ENCODE data around the gene TGFB1. TPM values are rescaled to one million over a fixed set of nuclear protein-coding genes. Genes with fewer than 3 reads are reported as not detected.

The TGFB1 gene
- polyA plus RNA-seq, 1 of the 3 experiments (the other 2 are of a cell fraction), result 25.5 TPM

GRCh38 chr19:41376998-41377365 is 23.3 kb upstream of the TGFB1 start:
- Histone ChIP-seq H3K4me3 (ENCODE audit: low read depth in 2 of 2, low read length in 1 of 2) (no peak overlapping the region), H4K20me1 (ENCODE audit: insufficient read depth) (peaks cover 15% of the 10 kb centered on the region; the same call in 1 of the 2 replicates), H2AFZ (ENCODE audit: low read depth) (no peak overlapping the region), H3K4me1 (ENCODE audit: control insufficient read depth in 1 of 2, insufficient read depth in 2 of 2, low read depth in 1 of 2, low read length in 1 of 2) (peaks cover 6 to 11% of the 10 kb centered on the region in 2 experiments; a peak in 3 of 4 replicates), H3K9me2 (no peaks in the 10 kb centered on the region), H3K4me2 (no peak overlapping the region), H3F3A (replicated peaks; ENCODE audit: insufficient read depth) (peaks cover 32% of the 10 kb centered on the region), H3K27me3 (ENCODE audit: insufficient read depth) (no peaks in the 10 kb centered on the region), H3K79me2 (ENCODE audit: insufficient read depth) (peaks cover 10% of the 10 kb centered on the region; the same call in 1 of the 2 replicates), H3K27ac (ENCODE audit: low read depth in 2 of 2, low read length in 1 of 2) (no peak overlapping the region), H3K36me3 (replicated peaks in 1 of 2; ENCODE audit: control insufficient read depth in 1 of 2, insufficient read depth in 2 of 2, low read length in 1 of 2) (no peaks in the 10 kb centered on the region), H3K9me3 (no peaks in the 10 kb centered on the region), H3K9ac (no peak overlapping the region)
- no peak for DNase-seq
- 94% methylated on average over 8 of the region's 8 CpGs for WGBS (ENCODE audit: low lambda C conversion rate)
- TF ChIP-seq, protein P1, sequence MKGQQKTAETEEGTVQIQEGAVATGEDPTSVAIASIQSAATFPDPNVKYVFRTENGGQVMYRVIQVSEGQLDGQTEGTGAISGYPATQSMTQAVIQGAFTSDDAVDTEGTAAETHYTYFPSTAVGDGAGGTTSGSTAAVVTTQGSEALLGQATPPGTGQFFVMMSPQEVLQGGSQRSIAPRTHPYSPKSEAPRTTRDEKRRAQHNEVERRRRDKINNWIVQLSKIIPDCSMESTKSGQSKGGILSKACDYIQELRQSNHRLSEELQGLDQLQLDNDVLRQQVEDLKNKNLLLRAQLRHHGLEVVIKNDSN (IDR thresholded peaks at IDR 0.05; ENCODE audit: borderline replicate concordance, low read depth), result no peak
- TF ChIP-seq GABPA (IDR thresholded peaks at IDR 0.05; ENCODE audit: low read depth) (no peak), TAF1 (IDR thresholded peaks at IDR 0.05; ENCODE audit: borderline replicate concordance, low read depth, low read length) (no peak), FOXM1 (IDR thresholded peaks at IDR 0.05; ENCODE audit: low read depth) (no peak), TCF12 (IDR thresholded peaks at IDR 0.05) (no peak), RXRA (IDR thresholded peaks at IDR 0.05; ENCODE audit: borderline replicate concordance, low read depth) (no peak), SMC3 (IDR thresholded peaks at IDR 0.05; ENCODE audit: low read depth, low read length) (no peak), JUND (IDR thresholded peaks at IDR 0.05) (no peak), NFIC (IDR thresholded peaks at IDR 0.05; ENCODE audit: borderline replicate concordance) (no peak), GATA2 (CRISPR knock-in tag; IDR thresholded peaks at IDR 0.05) (no peak), FOXJ3 (CRISPR knock-in tag; IDR thresholded peaks at IDR 0.05) (no peak), CHD2 (IDR thresholded peaks at IDR 0.05; ENCODE audit: low read length, partially characterized antibody) (no peak)
- TF ChIP-seq, protein P2, sequence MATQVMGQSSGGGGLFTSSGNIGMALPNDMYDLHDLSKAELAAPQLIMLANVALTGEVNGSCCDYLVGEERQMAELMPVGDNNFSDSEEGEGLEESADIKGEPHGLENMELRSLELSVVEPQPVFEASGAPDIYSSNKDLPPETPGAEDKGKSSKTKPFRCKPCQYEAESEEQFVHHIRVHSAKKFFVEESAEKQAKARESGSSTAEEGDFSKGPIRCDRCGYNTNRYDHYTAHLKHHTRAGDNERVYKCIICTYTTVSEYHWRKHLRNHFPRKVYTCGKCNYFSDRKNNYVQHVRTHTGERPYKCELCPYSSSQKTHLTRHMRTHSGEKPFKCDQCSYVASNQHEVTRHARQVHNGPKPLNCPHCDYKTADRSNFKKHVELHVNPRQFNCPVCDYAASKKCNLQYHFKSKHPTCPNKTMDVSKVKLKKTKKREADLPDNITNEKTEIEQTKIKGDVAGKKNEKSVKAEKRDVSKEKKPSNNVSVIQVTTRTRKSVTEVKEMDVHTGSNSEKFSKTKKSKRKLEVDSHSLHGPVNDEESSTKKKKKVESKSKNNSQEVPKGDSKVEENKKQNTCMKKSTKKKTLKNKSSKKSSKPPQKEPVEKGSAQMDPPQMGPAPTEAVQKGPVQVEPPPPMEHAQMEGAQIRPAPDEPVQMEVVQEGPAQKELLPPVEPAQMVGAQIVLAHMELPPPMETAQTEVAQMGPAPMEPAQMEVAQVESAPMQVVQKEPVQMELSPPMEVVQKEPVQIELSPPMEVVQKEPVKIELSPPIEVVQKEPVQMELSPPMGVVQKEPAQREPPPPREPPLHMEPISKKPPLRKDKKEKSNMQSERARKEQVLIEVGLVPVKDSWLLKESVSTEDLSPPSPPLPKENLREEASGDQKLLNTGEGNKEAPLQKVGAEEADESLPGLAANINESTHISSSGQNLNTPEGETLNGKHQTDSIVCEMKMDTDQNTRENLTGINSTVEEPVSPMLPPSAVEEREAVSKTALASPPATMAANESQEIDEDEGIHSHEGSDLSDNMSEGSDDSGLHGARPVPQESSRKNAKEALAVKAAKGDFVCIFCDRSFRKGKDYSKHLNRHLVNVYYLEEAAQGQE (IDR thresholded peaks at IDR 0.05; ENCODE audit: low read depth, low read length), result no peak
- TF ChIP-seq, protein P3, sequence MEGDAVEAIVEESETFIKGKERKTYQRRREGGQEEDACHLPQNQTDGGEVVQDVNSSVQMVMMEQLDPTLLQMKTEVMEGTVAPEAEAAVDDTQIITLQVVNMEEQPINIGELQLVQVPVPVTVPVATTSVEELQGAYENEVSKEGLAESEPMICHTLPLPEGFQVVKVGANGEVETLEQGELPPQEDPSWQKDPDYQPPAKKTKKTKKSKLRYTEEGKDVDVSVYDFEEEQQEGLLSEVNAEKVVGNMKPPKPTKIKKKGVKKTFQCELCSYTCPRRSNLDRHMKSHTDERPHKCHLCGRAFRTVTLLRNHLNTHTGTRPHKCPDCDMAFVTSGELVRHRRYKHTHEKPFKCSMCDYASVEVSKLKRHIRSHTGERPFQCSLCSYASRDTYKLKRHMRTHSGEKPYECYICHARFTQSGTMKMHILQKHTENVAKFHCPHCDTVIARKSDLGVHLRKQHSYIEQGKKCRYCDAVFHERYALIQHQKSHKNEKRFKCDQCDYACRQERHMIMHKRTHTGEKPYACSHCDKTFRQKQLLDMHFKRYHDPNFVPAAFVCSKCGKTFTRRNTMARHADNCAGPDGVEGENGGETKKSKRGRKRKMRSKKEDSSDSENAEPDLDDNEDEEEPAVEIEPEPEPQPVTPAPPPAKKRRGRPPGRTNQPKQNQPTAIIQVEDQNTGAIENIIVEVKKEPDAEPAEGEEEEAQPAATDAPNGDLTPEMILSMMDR (IDR thresholded peaks at IDR 0.05), result no peak
- TF ChIP-seq, protein P4, sequence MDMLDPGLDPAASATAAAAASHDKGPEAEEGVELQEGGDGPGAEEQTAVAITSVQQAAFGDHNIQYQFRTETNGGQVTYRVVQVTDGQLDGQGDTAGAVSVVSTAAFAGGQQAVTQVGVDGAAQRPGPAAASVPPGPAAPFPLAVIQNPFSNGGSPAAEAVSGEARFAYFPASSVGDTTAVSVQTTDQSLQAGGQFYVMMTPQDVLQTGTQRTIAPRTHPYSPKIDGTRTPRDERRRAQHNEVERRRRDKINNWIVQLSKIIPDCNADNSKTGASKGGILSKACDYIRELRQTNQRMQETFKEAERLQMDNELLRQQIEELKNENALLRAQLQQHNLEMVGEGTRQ (IDR thresholded peaks at IDR 0.05; ENCODE audit: borderline replicate concordance, low read depth, low read length), result no peak
- TF ChIP-seq, protein P5, sequence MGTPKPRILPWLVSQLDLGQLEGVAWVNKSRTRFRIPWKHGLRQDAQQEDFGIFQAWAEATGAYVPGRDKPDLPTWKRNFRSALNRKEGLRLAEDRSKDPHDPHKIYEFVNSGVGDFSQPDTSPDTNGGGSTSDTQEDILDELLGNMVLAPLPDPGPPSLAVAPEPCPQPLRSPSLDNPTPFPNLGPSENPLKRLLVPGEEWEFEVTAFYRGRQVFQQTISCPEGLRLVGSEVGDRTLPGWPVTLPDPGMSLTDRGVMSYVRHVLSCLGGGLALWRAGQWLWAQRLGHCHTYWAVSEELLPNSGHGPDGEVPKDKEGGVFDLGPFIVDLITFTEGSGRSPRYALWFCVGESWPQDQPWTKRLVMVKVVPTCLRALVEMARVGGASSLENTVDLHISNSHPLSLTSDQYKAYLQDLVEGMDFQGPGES (IDR thresholded peaks at IDR 0.05; ENCODE audit: low read depth, low read length), result no peak
- ChIA-PET POLR2A (no interaction called here), CTCF (interaction anchor here (1.0 kb wide), 1 partner anchor 12 kb away, joined by 3 read pairs; no protein-coding TSS in a partner anchor)

Data from SK-N-SH (cell line).